ENCODE results near the gene ATXN1.
"Not testable (repeated sequence)": the region's sequence is repeated elsewhere in the genome, so short reads cannot be mapped to it uniquely, and the experiment has no call there.

The ATXN1 gene

DNA sequence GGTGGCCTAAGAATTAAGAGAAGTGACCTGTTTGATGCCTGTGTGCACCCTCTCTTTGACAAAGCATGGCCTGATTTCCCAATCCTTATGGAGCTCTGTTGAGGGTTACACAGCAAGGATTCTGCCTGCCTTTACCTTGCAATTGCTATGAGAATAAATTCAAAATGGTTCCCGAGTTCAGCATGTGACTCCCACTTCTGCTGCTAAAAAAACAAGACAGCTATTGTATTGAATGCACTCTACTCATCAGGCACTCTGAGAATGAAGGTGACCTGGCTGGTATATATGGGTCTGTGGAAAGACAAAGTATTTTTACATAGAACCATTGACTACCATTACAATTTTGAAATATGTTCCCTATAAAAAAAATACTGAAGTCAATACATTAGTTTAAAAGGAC lies 190.3 kb downstream of the ATXN1 start:
- DNase-seq (ENCODE audit: low read depth): no peak

GRCh38 chr6:16570221-16570553 lies 191.1 kb downstream of the ATXN1 start:
- DNase-seq (ENCODE audit: low read depth): no peak

DNA sequence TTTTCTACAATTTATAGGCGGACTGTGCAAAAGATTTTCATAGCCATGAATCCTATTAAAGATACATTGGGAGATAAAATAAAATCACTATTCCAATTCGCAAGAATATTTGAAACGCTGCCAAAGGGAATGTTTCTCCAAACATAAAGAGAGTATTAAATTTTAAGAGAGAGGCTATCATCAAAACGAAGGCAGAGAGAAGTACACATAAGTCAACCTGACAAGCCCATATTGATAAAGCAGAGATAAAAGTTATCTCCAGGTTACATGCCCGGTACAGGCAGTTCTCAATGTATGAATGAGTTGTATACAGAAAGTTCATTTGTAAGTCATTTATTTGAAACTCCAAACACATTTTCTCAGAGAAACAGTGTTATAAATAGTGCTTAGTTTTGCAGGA lies 193.1 kb downstream of the ATXN1 start:
- no peak for DNase-seq (ENCODE audit: low read depth)

DNA sequence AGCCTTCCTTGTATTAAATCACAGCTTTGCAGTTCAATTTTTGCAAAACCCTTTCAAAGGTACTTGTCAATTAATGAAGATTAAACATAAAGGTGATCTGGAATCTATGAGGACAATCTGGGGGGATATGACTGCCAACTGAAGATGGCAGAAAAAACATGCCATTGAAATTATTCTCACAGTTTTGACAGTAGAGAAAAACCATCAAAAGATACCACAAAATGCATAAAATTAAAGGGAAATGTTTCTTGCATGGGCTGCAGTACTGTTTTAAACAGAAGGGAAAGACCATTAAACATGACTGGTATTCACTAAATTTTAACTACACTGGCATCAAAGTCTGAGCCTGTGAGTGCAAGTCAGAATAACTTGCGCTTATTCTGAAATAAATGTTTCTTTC lies 194.2 kb downstream of the ATXN1 start:
- no peak for DNase-seq (ENCODE audit: low read depth)

- DNase-seq (ENCODE audit: low read depth): peak; percentile 55
These were observed 196.8 kb downstream of the ATXN1 start for GRCh38 chr6:16564436-16564835.

- DNase-seq (ENCODE audit: low read depth): no peak
These were observed 197.5 kb downstream of the ATXN1 start for GRCh38 chr6:16563628-16564240.

DNA sequence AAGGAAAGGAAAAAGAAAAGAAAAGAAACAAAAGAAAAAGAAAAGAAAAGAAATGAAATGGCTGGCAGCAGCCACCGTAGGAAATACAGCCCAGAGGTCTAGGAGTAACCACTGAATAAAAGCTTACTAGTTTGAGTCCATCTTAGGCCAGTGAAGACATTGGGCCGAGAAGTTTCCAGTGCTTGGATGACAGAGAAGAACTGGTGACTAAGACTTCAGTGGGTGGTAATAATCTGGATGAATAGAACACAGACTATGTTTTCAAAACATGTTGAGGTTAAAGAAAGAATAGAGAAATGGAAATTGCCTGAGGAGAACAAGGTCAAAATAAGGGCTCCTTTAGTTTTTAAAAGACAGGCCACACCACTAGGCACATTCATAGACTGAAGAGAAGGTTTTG lies 198.8 kb downstream of the ATXN1 start:
- DNase-seq (ENCODE audit: low read depth): peak; percentile 38

- no peak for DNase-seq (ENCODE audit: low read depth)
These were observed 202.2 kb downstream of the ATXN1 start for GRCh38 chr6:16559071-16559470.

DNA sequence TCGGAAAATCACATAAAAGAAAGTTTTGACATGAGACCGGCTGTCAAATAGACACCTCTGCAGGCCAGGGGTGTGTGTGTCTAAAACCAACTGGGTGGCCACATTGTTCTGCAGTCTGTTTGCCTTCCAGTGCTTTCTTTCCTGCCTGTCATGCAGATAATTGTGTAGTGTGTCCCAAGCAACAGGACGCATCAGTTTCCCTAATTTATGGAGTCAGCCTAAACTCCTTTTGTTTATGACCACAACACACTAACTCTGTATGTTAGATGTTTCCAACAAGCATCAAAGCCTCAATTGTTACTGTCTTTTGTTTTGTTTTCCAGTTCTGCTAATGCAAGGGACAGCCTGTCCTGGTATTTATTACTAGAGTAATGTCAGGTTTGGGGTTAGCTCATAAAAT lies 205.7 kb downstream of the ATXN1 start:
- DNase-seq (ENCODE audit: low read depth): no peak

DNA sequence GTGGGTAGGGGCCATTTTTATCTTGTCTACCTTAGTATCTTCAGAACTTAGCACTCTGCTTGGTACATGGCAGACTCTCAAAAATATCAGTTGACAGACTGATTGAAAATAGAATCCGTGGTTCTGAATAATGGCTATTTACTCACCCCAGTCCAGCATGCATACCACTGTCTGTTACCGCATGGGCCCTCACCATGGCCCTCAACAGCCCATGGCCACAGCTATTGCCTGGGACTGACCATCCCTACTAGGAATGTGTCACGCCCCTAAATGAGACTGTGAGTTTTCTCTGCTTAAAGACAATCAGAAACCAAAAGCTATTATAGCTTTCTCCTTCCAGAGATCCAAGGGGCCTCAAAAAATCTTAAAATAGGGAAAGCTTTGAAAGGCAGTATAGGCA lies 207.7 kb downstream of the ATXN1 start:
- no peak for DNase-seq (ENCODE audit: low read depth)

DNA sequence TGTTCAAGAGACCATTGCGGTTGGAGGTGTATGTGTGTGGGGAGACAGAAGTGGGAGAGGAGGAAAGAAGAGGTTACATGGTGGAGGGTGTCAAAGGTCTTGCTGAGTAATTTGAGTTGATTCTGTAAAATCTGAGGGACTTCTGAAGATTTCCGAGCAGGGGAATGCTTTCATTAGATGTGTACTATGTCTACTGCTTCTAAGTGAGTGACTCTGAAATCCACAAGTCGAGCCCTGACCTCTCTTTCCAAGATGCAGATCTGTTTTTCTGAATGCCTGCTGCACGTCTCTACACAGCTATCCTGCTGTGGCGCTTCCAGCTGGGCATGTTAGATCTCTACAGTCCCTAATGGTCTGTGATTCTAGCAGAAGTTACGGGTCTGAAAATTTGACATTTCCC lies 209.8 kb downstream of the ATXN1 start:
- DNase-seq (ENCODE audit: low read depth): peak; percentile 16

GRCh38 chr6:16548121-16548520 lies 213.1 kb downstream of the ATXN1 start:
- peak; percentile 66 for DNase-seq (ENCODE audit: low read depth)

DNA sequence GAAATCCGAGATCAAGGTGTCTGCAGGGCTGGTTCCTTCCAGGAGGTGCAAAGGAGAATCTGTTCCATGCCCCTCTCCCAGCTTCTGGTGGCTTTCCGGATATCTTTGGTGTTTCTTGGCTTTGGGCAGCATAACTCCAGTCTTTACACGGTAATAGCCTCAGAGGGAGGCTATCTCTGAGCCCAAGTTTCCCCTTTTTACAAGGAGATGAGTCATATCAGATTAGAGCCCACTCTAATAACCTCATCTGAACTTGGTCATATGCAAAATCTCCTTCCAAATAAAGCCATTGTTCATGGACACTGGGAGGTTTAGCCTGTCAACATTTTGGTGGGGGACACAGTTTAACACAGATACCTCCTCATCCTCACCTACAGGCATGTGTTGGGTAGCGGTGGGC lies 213.7 kb downstream of the ATXN1 start:
- no peak for DNase-seq (ENCODE audit: low read depth)

DNA sequence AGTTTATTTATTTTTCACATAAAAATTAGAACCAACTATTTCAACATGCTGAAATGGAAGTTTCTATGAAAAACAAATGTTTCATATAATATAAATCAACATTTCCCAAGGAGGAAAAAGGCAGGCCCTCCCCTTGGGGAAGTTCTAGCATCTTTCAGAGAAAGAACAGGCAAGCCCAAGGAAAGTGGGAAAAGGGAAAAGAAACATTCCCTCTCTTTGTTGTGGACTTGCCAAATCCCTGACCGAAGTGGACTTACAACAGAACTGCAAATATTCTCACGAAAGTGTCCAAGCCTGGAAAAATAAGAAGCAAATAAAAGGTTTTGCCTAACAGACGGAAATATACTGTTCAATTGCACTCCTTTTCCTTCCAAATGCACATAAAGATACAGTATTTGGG lies 214.4 kb downstream of the ATXN1 start:
- DNase-seq (ENCODE audit: low read depth): no peak

DNA sequence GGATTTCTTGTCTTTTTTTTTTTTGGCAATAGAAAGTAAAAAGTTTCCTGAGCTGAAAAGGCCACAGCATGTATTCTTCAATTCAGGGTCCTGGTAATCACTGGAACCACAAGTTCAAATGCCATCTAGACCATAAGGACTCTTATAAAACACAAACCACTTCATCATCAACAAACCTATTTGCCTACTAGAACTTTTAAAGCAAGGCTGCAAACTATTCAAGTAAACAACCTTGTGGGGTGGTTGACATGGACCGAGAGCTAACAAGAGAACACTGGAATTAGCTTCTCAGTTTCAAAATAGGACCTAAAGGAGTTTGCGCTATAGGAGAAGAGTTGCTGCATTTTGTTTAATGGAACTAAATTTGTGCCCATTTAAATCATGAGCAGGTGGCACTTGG lies 215.9 kb downstream of the ATXN1 start:
- DNase-seq (ENCODE audit: low read depth): no peak

- DNase-seq (ENCODE audit: low read depth): no peak
These were observed 216.7 kb downstream of the ATXN1 start for GRCh38 chr6:16544521-16544920.

GRCh38 chr6:16544006-16544405 lies 217.3 kb downstream of the ATXN1 start:
- DNase-seq (ENCODE audit: low read depth): peak; percentile 35

- no peak for DNase-seq (ENCODE audit: low read depth)
These were observed 217.7 kb downstream of the ATXN1 start for GRCh38 chr6:16543521-16543920.

GRCh38 chr6:16542070-16542469 lies 219.2 kb downstream of the ATXN1 start:
- no peak for DNase-seq (ENCODE audit: low read depth)

- no peak for DNase-seq (ENCODE audit: low read depth)
These were observed 220.2 kb downstream of the ATXN1 start for GRCh38 chr6:16540804-16541752.

GRCh38 chr6:16540383-16540782 lies 220.9 kb downstream of the ATXN1 start:
- DNase-seq (ENCODE audit: low read depth): not testable (repeated sequence)

- DNase-seq (ENCODE audit: low read depth): no peak
These were observed 222.0 kb downstream of the ATXN1 start for GRCh38 chr6:16539086-16539931.

- DNase-seq (ENCODE audit: low read depth): no peak
These were observed 225.7 kb downstream of the ATXN1 start for GRCh38 chr6:16535564-16535963.

All from iris pigment epithelial cell (primary cell).